Activated naive CD4-positive, alpha-beta T cell treated with anti-CD3 and anti-CD28 coated beads, Interleukin-2, amount 10 ng/mL, durations not matched to agents 5 hours and 36 hours (primary cell): ENCODE results near the gene HOATZ. TPM values are rescaled to one million over a fixed set of nuclear protein-coding genes. Genes with fewer than 3 reads are reported as not detected.

Experiments used
- microRNA-seq: library from miRNA; unstranded; fragments of <30 nt; microRNA quantifications from one replicate; pipeline ENCODE4 v1.2.0, GENCODE V29; 2022; ENCODE audit warnings: borderline microRNAs expressed, borderline replicate concordance
- total RNA-seq, 2 experiments: library from RNA; stranded (reverse); gene quantifications; one replicate each; pipeline ENCODE4 v1.2.3, GENCODE V29; 2021

Gene HOATZ
- not detected for total RNA-seq

DNA sequence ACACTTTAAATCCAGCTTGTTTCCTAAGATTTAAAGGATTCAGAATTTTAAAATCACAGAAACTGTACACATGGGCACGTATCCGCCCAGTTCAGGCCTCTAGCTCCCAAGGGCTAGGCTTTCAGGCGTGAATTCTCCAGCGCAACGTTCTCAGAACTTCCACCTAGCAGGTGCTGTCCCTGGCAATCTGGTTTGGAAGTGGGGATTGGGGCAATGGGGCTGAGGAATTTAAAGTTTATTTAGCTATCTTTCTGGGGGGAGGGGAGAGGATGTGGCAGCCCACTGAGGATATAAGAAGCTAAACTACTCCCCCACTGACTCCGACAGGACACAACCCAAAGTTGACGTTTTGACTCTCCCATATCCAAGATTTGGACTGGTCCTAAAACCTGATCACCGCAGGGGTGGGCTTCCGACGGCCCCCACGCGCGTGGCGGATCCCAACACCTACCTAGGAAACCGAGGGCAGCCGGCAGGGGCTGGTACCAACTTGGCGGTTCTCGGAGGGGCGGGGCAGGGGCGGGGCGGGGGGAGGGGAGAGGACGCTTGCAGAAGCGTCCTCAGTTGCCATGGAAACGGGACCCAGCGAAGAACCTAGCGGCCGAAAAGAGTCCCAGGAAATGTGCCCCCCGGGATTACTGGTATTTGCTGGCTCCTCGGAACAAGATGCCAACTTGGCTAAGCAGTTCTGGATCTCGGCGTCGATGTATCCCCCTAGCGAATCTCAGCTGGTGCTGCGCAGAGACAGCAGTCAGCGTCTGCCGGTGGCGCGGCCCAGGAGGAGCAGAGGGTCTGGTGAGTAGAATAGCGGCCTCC lies at the start of gene HOATZ:
Gene HOATZ (plus strand): TSS at position 563 of the 816 bp plus-strand sequence. CDS start 7 bp downstream, at position 570.

GRCh38 chr11:111512296-111513239 lies 2.0 kb upstream of the HOATZ start, which contains the start of gene BTG4:
BTG4 (minus strand) TSS chr11:111512386; CDS start chr11:111498776, 13,610 bp downstream.

GRCh38 chr11:111540114-111540936 lies 25.7 kb downstream of the HOATZ start, which contains the start of gene LAYN:
LAYN (plus strand) TSS chr11:111540720; CDS start chr11:111540844, 124 bp downstream.

Small RNAs within 50 kb of the gene (microRNA-seq; reads per million reads assigned to microRNA genes)
- gene MIR34B = not detected
- gene MIR34C = 1.9 reads per million

Other genes starting within 250 kb of the HOATZ start
- gene POU2AF3, start 216.2 kb upstream of the HOATZ start, total RNA-seq = not detected
- gene POU2AF1, start 135.5 kb upstream of the HOATZ start, total RNA-seq = 1 to 10 TPM; 1.6 to 2.2 TPM
- gene BTG4, start 2.4 kb upstream of the HOATZ start, total RNA-seq = not detected
- gene LAYN, start 25.9 kb downstream of the HOATZ start, total RNA-seq = 1 to 10 TPM in 1 of 2 experiments, under 1 TPM in 1; 0.91 to 1.3 TPM
- 1 to 10 TPM; 7.3 to 7.8 TPM for gene SIK2, start 87.7 kb downstream of the HOATZ start, total RNA-seq